Stimulated activated memory B cell treated with anti-CD40 and anti-IgM and Interleukin-4, amounts not matched to agents 10 μg/mL and 1 μg/mL and 100 μg/mL, for 72 hours (primary cell): ENCODE data around the gene CBFA2T2.
"Not testable (repeated sequence)": the region's sequence is repeated elsewhere in the genome, so short reads cannot be mapped to it uniquely, and the experiment has no call there.

Source experiments
- ATAC-seq: fragments of 150-1000 bp; cut with Tn5 transposase; 2 replicates; pipeline ENCODE4 v1.10.0; 2021
- H3K27ac Mint-ChIP-seq: one replicate; pipeline ENCODE4 v1.8.0; 2022; ENCODE audit warnings: mild to moderate bottlenecking, mixed read lengths
- H3K27me3 Mint-ChIP-seq: one replicate; pipeline ENCODE4 v1.8.0; 2022; ENCODE audit warnings: mixed read lengths
- H3K36me3 Mint-ChIP-seq: one replicate; pipeline ENCODE4 v1.8.0; 2022; ENCODE audit warnings: mixed read lengths
- H3K4me1 Mint-ChIP-seq: one replicate; pipeline ENCODE4 v1.8.0; 2022; ENCODE audit warnings: mixed read lengths
- H3K4me3 Mint-ChIP-seq: one replicate; pipeline ENCODE4 v1.8.0; 2022; ENCODE audit warnings: mild to moderate bottlenecking, moderate library complexity, mixed read lengths
- H3K9me3 Mint-ChIP-seq: one replicate; pipeline ENCODE4 v1.8.0; 2022; ENCODE audit warnings: mixed read lengths

CBFA2T2 gene

DNA sequence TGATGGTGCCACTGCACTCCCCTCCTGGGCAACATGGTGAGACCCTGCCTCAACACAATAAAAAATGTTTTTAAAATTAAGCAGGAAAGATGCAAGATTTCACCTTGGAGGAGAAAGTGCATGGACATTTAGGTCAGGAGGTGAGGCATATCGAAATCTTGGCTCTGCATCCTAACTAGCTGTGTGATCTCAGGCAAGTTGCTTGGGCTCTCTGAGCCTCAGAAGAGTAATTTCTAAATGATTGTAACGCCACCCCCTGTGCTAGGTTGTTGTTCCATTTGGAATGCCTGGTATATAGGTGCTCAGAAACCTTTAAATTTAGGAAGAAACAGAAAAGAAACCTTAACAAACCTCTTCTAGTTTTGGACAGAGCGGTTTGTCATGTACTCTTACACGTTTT is 136.3 kb downstream of the CBFA2T2 start:
- no peak for ATAC-seq
- H3K9me3 Mint-ChIP-seq: no peaks in the 10 kb centered on the region
- no peak overlapping the region for H3K4me3 Mint-ChIP-seq
- H3K4me1 Mint-ChIP-seq: peaks cover 14% of the 10 kb centered on the region
- peaks cover 77% of the 10 kb centered on the region for H3K36me3 Mint-ChIP-seq
- H3K27me3 Mint-ChIP-seq: no peaks in the 10 kb centered on the region
- H3K27ac Mint-ChIP-seq: peak overlapping the region; percentile 53

DNA sequence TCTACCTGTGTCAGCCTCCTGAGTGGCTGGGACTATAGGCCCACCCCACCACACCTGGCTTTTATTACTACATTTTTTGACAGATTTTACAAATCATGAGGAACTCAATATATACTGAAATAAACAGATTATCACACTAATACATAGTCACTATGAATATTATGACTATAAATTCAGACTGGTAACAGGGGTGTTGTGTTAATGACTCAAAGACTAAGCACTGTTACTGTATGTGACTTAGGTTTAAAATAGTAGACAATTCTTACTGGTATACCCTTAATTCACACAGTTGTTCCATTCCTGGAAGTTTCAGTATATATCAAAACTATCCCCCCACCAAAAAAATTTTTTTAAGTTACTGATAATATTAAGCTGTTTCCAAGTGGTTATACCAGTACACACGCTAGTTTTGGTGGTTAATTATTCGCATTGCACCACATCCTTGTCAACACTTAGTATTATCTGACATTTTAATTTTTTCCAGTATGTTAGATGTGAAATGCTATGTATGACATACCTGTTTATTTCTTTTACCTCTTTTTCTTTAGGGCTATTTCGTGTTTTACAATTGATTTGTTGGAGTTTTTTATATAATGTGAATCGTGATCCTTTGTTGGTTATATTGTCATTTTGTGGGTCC is 137.8 kb downstream of the CBFA2T2 start:
- H3K27ac Mint-ChIP-seq: no peak overlapping the region
- no peaks in the 10 kb centered on the region for H3K27me3 Mint-ChIP-seq
- peaks cover 77% of the 10 kb centered on the region for H3K36me3 Mint-ChIP-seq

DNA sequence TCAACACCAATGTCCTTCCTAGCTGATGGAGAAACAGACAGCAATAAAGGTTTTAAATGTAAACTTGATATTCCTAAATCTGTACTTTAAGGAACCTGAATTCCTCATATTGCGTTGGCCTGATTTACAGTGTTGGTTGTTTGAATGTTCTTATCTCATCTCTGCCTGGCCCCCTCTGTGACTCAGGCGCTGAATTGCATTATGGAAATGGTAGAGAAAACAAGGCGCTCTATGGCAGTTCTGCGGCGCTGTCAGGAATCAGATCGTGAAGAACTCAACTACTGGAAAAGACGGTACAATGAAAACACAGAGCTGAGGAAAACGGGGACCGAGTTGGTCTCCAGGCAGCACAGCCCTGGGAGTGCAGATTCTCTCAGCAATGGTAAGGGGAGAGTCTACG is 139.6 kb downstream of the CBFA2T2 start:
- H3K27ac Mint-ChIP-seq: no peak overlapping the region
- ATAC-seq: no peak
- H3K9me3 Mint-ChIP-seq: no peaks in the 10 kb centered on the region
- peaks cover 7% of the 10 kb centered on the region for H3K4me1 Mint-ChIP-seq
- H3K36me3 Mint-ChIP-seq: peaks cover 66% of the 10 kb centered on the region
- H3K27me3 Mint-ChIP-seq: no peaks in the 10 kb centered on the region
- H3K4me3 Mint-ChIP-seq: no peak overlapping the region

More for the DNA sequence above, 137.8 kb downstream of the CBFA2T2 start:
- Mint-ChIP-seq H3K9me3 (no peaks in the 10 kb centered on the region), H3K4me3 (no peak overlapping the region), H3K4me1 (peaks cover 14% of the 10 kb centered on the region)
- no peak for ATAC-seq

DNA sequence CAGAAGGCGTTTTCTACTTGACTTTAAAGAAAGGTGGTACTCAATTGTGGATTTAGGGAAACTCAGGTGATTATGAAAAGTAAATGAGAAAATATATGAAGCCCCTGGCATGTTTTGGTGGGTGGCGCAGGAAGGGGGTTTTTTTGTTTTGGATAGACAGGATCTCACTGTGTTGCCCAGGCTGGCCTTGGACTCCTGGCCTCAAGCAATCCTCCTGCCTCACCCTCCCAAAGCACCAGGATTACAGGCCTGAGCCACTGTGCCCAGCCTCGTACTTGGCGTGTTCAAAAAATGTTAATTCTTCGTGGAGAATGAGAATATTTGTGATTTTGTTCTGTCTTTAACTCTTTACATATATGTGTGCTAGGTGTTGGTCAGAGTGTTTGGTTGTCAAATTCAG is 140.1 kb downstream of the CBFA2T2 start:
- no peaks in the 10 kb centered on the region for H3K9me3 Mint-ChIP-seq

DNA sequence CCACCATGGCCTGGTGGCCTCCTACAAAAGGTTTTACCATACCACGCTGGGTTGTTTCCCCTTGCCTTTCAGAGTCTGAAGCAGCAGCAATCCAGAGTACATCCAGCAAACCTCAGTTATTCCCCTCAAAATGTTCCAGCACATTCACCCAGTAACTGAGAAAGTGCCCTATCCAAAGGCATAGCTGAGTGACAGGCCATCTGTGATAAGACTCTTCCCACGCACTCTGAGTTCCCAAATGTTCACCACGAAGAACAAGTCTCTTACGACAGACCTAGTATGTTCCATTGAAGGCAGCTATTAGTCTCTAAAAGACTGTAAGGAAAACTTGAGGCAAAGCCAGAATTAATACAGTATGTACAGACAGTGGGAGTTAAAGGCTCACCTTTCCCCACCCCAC is 140.6 kb downstream of the CBFA2T2 start:
- H3K27ac Mint-ChIP-seq: no peak overlapping the region
- H3K4me1 Mint-ChIP-seq: no peaks in the 10 kb centered on the region
- H3K36me3 Mint-ChIP-seq: peaks cover 56% of the 10 kb centered on the region
- no peaks in the 10 kb centered on the region for H3K27me3 Mint-ChIP-seq
- H3K4me3 Mint-ChIP-seq: no peak overlapping the region
- no peaks in the 10 kb centered on the region for H3K9me3 Mint-ChIP-seq
- no peak for ATAC-seq

More for the DNA sequence above, 140.1 kb downstream of the CBFA2T2 start:
- Mint-ChIP-seq H3K4me3 (no peak overlapping the region), H3K4me1 (peaks cover 2% of the 10 kb centered on the region), H3K36me3 (peaks cover 61% of the 10 kb centered on the region), H3K27ac (no peak overlapping the region), H3K27me3 (no peaks in the 10 kb centered on the region)
- ATAC-seq: no peak

DNA sequence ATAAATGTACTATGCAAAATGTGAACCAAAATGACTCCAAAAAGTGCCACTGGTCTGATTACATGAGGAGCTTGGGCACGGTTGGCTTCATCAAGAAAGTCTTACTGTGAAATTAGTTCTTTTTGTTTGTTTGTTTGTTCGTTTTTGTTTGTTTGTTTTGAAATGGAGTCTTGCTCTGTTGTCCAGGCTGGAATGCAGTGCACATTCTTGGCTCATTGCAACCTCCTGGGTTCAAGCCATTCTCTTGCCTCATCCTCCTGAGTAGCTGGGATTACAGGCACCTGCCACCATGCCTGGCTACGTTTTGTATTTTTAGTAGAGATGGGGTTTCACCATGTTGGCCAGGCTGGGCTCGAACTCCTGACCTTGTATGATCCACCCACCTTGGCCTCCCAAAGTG is 142.0 kb downstream of the CBFA2T2 start:
- H3K4me3 Mint-ChIP-seq, H3K4me1 Mint-ChIP-seq, H3K27ac Mint-ChIP-seq, H3K27me3 Mint-ChIP-seq, ATAC-seq, H3K9me3 Mint-ChIP-seq: not testable (repeated sequence)
- peaks cover 51% of the 10 kb centered on the region for H3K36me3 Mint-ChIP-seq

DNA sequence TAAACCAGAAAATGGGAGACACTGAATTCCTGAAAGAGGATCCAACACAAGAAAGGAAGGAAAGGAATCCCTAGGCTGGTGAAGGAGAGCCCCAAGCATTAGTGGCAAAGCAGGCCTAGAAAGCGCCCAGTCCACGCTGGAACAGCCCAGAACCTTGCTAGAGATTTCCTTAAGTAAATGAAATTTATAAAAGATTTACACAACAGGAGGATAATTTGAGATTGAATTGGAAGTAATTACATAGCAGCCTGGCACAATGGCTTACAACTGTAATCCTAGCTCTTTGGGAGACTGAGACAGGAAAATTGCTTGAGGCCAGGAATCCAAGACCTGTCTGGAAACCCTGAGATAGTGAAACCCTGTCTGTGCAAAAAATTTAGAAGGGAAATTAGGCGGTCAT is 145.4 kb downstream of the CBFA2T2 start:
- Mint-ChIP-seq H3K27ac (no peak overlapping the region), H3K4me1 (no peaks in the 10 kb centered on the region), H3K4me3 (no peak overlapping the region), H3K27me3 (no peaks in the 10 kb centered on the region), H3K9me3 (no peaks in the 10 kb centered on the region), H3K36me3 (peaks cover 46% of the 10 kb centered on the region)
- no peak for ATAC-seq

DNA sequence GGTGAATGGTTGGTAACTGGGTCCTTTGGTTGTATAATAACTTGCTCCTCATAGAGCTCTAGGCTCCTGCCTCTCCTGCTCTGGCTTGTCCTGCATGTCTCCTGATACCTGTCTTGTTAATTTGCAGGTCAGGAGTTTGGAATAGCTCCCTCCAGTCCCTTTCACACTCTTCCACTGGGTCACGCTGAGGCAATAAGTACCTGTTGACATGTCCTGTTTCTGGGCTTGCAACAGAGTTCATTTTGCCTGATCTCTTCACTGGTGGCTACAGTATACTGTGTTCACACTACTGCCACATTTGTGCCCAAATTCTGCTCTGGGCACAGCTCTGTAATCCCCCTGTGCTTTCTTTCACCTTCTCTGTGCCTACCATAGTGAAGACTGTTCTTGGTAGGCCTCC is 146.9 kb downstream of the CBFA2T2 start:
- H3K36me3 Mint-ChIP-seq: peaks cover 46% of the 10 kb centered on the region
- H3K4me3 Mint-ChIP-seq: no peak overlapping the region
- no peak overlapping the region for H3K27ac Mint-ChIP-seq
- H3K9me3 Mint-ChIP-seq: no peaks in the 10 kb centered on the region
- no peaks in the 10 kb centered on the region for H3K4me1 Mint-ChIP-seq
- H3K27me3 Mint-ChIP-seq: no peaks in the 10 kb centered on the region
- ATAC-seq: no peak

DNA sequence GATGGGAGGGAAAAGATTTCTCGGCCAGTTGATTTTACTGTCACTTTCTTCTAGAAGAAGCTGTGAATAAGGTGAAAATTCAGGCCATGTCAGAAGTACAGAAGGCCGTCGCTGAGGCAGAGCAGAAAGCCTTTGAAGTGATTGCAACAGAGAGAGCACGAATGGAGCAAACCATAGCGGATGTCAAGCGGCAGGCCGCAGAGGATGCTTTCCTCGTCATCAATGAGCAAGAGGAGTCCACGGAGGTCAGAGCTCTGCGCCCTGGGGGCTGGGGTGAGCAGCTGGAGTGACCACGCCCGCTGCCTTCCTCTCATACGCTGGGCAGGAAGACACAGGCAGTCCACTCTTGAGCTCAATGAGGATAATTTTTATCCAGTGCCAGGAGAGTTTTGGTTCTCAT is 150.4 kb downstream of the CBFA2T2 start:
- Mint-ChIP-seq H3K9me3 (no peaks in the 10 kb centered on the region), H3K27me3 (no peaks in the 10 kb centered on the region), H3K36me3 (peaks cover 49% of the 10 kb centered on the region), H3K4me3 (no peak overlapping the region), H3K27ac (no peak overlapping the region), H3K4me1 (no peaks in the 10 kb centered on the region)
- no peak for ATAC-seq

DNA sequence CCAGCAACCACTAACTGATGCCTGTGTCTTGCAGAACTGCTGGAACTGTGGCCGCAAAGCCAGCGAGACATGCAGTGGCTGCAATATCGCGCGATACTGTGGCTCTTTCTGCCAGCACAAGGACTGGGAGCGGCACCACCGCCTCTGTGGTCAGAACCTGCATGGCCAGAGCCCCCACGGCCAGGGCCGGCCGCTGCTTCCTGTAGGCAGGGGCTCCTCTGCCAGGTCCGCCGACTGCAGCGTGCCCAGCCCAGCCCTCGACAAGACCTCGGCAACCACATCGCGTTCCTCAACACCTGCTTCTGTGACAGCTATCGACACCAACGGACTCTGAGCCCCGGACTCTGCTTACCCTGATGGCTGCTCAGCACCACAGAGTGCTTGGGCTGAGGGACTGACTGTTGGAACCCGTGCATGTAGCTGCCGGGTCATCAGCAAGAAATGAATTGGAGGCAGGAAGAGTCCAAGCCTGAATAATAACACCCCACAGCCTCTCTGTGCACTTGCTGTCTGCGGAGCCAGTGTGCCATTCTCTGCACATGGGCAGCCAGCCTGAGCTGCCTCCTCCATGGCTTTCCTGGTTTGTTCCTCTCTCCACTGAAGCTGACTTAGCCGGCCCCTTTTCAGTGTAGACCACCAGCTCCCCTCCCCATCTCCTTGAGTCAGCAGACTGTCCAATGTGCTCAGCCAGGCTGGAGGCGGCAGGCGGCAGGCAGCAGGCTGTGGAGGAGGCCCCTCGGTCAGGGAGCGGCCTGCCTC is 154.6 kb downstream of the CBFA2T2 start:
- H3K27ac Mint-ChIP-seq: no peak overlapping the region
- no peak for ATAC-seq
- H3K9me3 Mint-ChIP-seq: no peaks in the 10 kb centered on the region
- H3K4me1 Mint-ChIP-seq: peaks cover 12% of the 10 kb centered on the region
- H3K36me3 Mint-ChIP-seq: peaks cover 39% of the 10 kb centered on the region
- no peak overlapping the region for H3K4me3 Mint-ChIP-seq
- no peaks in the 10 kb centered on the region for H3K27me3 Mint-ChIP-seq

DNA sequence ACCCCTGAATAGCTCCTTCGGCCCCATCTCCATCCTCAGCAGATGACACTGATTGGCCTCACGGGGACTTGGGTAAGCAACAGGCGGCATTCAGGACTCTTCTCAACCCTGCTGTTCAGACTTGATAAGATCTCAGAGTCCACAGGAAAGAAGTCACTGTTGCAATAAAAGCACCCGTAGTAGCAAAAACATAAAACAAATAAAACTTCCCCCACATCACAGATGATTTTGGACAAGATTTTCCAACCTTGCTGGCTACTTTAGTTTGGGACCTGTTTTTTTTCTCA is 155.1 kb downstream of the CBFA2T2 start:
- ATAC-seq: no peak
- Mint-ChIP-seq H3K27me3 (no peaks in the 10 kb centered on the region), H3K9me3 (no peaks in the 10 kb centered on the region), H3K4me1 (peaks cover 12% of the 10 kb centered on the region), H3K36me3 (peaks cover 34% of the 10 kb centered on the region), H3K27ac (no peak overlapping the region), H3K4me3 (no peak overlapping the region)

DNA sequence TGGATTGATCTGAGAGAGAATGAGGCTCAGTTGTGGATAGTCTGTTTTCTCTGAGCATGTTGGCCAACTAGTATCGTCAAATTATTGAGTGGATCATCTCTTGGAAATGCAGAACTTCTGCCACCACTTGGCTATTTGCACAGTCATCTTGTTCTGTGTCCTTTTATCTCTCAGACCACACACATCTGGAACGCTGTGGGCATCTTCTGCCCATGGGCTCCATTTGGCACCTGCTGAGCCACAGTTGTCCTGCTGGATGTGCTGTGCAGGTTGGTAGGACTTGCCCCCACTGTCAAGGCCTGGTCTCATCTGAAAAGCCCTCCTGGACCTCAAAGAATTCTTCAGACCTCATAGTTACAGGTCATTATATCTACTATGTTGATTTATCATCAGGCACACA is 155.5 kb downstream of the CBFA2T2 start:
- peaks cover 12% of the 10 kb centered on the region for H3K4me1 Mint-ChIP-seq
- no peak overlapping the region for H3K4me3 Mint-ChIP-seq
- H3K27ac Mint-ChIP-seq: no peak overlapping the region
- ATAC-seq: no peak
- no peaks in the 10 kb centered on the region for H3K9me3 Mint-ChIP-seq
- no peaks in the 10 kb centered on the region for H3K27me3 Mint-ChIP-seq
- peaks cover 31% of the 10 kb centered on the region for H3K36me3 Mint-ChIP-seq

DNA sequence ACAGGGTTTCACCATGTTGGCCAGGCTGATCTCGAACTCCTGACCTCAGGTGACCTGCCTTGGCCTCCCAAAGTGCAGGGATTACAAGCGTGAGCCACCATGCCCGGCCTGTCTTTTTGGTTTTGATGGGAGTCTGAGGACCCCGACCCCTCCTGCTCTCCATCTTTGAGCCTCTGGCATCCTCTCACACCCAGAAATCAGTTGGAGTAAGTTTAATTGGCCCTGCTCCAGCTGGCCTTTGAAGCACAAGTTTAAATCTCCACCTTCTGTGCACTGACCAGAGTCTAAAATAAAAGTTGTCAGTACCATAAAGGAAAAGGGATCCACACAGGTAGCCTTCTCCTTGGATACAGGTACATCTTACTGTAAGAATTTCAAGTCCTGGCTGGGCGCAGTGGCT is 156.3 kb downstream of the CBFA2T2 start:
- no peak for ATAC-seq
- Mint-ChIP-seq H3K9me3 (no peaks in the 10 kb centered on the region), H3K27ac (no peak overlapping the region), H3K36me3 (peaks cover 23% of the 10 kb centered on the region), H3K27me3 (no peaks in the 10 kb centered on the region), H3K4me1 (peaks cover 12% of the 10 kb centered on the region), H3K4me3 (no peak overlapping the region)

DNA sequence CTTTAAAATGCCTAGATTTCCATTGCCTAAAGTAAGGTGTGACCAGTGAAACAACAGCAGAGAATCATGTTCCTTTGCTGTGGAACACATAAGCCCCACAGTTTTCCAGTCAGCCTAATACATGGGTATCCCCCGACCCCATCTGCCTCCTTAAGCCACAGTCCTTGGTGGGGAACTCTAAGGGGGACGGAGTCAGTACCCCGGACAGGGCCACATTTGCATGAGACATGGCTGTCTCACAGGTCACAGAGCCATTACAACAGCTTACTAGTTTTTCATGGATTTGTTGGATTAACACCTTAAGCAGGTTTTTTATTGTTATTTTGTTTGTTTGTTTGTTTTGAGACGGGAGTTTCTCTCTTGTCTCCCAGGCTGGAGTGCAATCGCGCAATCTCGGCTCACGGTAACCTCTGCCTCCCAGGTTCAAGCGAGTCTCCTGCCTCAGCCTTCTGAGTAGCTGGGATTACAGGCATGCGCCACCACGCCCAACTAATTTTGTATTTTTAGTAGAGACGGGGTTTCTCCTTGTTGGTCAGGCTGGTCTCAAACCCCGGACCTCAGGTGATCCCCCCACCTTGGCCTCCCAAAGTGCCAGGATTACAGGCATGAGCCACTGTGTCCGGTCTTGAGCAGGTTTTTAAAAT is 157.2 kb downstream of the CBFA2T2 start:
- Mint-ChIP-seq H3K36me3 (peaks cover 20% of the 10 kb centered on the region), H3K4me1 (peaks cover 16% of the 10 kb centered on the region)
- not testable (repeated sequence) for ATAC-seq, H3K27ac Mint-ChIP-seq, H3K4me3 Mint-ChIP-seq, H3K27me3 Mint-ChIP-seq, H3K9me3 Mint-ChIP-seq

DNA sequence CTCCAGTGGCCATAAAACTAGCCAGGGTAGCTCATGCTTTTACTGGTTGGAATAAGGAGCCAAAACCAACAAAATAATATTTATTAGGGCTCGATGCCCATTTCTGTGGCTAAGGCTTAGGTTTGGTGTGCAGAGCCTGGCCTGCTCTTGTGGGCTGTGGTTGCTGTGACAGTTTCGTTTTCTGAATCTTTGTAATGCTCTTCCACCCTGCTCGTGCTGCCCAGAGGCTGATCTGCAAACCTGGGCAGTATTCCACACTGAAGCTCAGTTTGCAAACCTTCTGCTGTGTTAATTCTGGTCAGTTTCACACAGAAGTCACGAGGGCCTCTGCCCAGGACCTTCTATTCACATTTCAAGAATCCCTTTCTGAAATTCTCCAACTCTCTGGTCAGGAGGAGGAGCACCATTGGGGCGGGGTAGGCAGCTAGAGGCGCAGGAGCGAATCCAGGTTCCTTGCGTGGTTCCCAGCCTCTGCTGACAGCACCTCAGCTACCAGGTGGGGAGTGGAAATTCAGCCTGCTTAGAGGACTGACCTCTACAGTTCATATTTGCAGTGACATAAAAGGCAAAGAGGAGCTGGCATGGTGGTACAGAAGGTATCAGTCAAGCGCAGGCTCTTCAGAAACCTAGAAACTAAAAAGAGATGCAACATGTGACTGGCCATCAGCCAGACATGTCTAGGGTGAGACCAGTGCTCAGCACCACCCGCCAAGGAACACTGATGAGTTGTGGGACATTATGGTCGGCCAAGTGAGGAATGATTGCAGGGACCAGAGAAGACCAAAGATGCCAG is 157.9 kb downstream of the CBFA2T2 start:
- ATAC-seq: peak; percentile 60
- Mint-ChIP-seq H3K9me3 (no peaks in the 10 kb centered on the region), H3K27me3 (no peaks in the 10 kb centered on the region), H3K27ac (no peak overlapping the region), H3K4me1 (peaks cover 23% of the 10 kb centered on the region), H3K4me3 (no peak overlapping the region), H3K36me3 (peaks cover 20% of the 10 kb centered on the region)
